WTC11 (cell line): Measurements from ENCODE around the gene POU3F3.

ENCODE experiments used
- ATF2 ChIP-seq: sonication (generic); formaldehyde crosslinking; IDR thresholded peaks from 2 replicates; pipeline ENCODE4 v1.8.1; 2022; ENCODE audit warnings: low read depth, missing genetic modification reagents, borderline replicate concordance
- GABPB1 ChIP-seq: sonication (generic); formaldehyde crosslinking; IDR thresholded peaks from 2 replicates; pipeline ENCODE4 v1.8.1; 2023; ENCODE audit warnings: mild to moderate bottlenecking, missing genetic modification reagents
- MLX ChIP-seq: sonication (generic); formaldehyde crosslinking; IDR thresholded peaks from 2 replicates; pipeline ENCODE4 v1.8.1; 2023; ENCODE audit warnings: mild to moderate bottlenecking, missing genetic modification reagents, moderate library complexity
- TF ChIP-seq, protein P1 (sequence below): fragments of 200-600 bp; IDR thresholded peaks from 2 replicates; pipeline ENCODE4 v1.8.0; 2022; ENCODE audit warnings: antibody characterized with exemption
- TF ChIP-seq, protein P2 (sequence below): sonication (generic); formaldehyde crosslinking; IDR thresholded peaks from 2 replicates; pipeline ENCODE4 v1.8.0; 2022; ENCODE audit warnings: mild to moderate bottlenecking, missing genetic modification reagents

DNA sequence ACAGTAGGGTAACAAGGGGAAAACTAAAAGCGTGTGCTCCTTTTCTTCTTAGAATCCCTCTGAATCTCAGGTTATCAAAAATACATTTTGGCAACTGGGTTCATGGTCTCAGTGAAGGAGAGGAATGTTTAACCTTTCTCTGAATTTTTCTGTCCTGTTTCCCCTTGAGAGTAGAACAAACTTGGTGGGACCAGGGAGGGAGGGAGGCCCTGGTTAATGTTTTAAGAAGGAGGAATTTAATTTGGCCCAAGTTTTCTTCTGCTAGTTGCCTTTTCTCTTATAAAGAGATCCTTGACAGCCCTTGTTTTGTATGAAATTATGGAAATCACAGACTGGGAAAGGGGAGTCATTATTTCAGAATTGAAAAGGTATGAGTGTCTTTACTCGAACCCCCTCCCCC is 12.2 kb upstream of the POU3F3 start:
- TF ChIP-seq, protein P1, sequence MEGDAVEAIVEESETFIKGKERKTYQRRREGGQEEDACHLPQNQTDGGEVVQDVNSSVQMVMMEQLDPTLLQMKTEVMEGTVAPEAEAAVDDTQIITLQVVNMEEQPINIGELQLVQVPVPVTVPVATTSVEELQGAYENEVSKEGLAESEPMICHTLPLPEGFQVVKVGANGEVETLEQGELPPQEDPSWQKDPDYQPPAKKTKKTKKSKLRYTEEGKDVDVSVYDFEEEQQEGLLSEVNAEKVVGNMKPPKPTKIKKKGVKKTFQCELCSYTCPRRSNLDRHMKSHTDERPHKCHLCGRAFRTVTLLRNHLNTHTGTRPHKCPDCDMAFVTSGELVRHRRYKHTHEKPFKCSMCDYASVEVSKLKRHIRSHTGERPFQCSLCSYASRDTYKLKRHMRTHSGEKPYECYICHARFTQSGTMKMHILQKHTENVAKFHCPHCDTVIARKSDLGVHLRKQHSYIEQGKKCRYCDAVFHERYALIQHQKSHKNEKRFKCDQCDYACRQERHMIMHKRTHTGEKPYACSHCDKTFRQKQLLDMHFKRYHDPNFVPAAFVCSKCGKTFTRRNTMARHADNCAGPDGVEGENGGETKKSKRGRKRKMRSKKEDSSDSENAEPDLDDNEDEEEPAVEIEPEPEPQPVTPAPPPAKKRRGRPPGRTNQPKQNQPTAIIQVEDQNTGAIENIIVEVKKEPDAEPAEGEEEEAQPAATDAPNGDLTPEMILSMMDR: no peak
- TF ChIP-seq, protein P2, sequence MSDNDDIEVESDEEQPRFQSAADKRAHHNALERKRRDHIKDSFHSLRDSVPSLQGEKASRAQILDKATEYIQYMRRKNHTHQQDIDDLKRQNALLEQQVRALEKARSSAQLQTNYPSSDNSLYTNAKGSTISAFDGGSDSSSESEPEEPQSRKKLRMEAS (CRISPR knock-in tag): no peak
- TF ChIP-seq MLX: no peak
- no peak for TF ChIP-seq GABPB1 (CRISPR knock-in tag)
- no peak for TF ChIP-seq ATF2 (CRISPR knock-in tag)
